IMR-90 (cell line): Measurements from ENCODE around the gene PKD1L1. TPM values are rescaled to one million over a fixed set of nuclear protein-coding genes. Genes with fewer than 3 reads are reported as not detected.

Source experiments
- ATAC-seq: fragments of 200-7000 bp; cut with Tn5 transposase; 2 replicates; pipeline ENCODE4 v1.9.1; 2020; ENCODE audit warnings: low read depth, mild to moderate bottlenecking, moderate library complexity
- BruUV-seq: library from RNA; stranded (reverse); fragments of 400-500 nt; replicated peaks from 2 replicates; lab custom pipeline; 2021; lab: Mats Ljungman, UMichigan
- CTCF ChIA-PET: fragments of 300-600 bp; formaldehyde crosslinking; extraction: SDS; loops from one replicate; lab custom pipeline; 2021; ENCODE audit warnings: antibody characterized with exemption; lab: Yijun Ruan, JAX
- POLR2A ChIA-PET: fragments of 300-600 bp; sonication (Branson Sonifier 250); formaldehyde crosslinking; loops from one replicate; lab custom pipeline; 2022; ENCODE audit warnings: antibody characterized with exemption; ENCODE audit not compliant: unreplicated experiment; lab: Charles Lee
- DNase-seq: peaks from one replicate; pipeline ENCODE4 v3.0.0; 2013
- H2AFZ ChIP-seq: replicated peaks from 2 replicates; pipeline ENCODE3; 2013; ENCODE audit warnings: low read length, mild to moderate bottlenecking; ENCODE audit not compliant: poor library complexity
- H2AK5ac ChIP-seq: 2 replicates; pipeline ENCODE4 v1.6.1; 2013; ENCODE audit warnings: low read depth, low read length, inconsistent platforms
- H2AK9ac ChIP-seq: replicated peaks from 2 replicates; pipeline ENCODE3; 2013; ENCODE audit warnings: mild to moderate bottlenecking, low read depth, low read length, moderate library complexity; ENCODE audit not compliant: poor library complexity
- H2BK120ac ChIP-seq: 2 replicates; pipeline ENCODE4 v1.6.1; 2013; ENCODE audit warnings: low read depth, low read length, inconsistent platforms
- H2BK15ac ChIP-seq: 3 replicates; pipeline ENCODE4 v1.6.1; 2013; ENCODE audit warnings: low read depth, low read length, inconsistent platforms
- H2BK20ac ChIP-seq: 2 replicates; pipeline ENCODE4 v1.6.1; 2013; ENCODE audit warnings: low read depth, mild to moderate bottlenecking, inconsistent platforms, low read length, moderate library complexity
- H2BK5ac ChIP-seq: 2 replicates; pipeline ENCODE4 v1.6.1; 2013; ENCODE audit warnings: mild to moderate bottlenecking, low read depth, low read length, inconsistent platforms; ENCODE audit not compliant: poor library complexity, severe bottlenecking
- H3K14ac ChIP-seq: replicated peaks from 2 replicates; pipeline ENCODE4 v1.6.1; 2013; ENCODE audit warnings: low read depth, low read length, inconsistent platforms
- H3K18ac ChIP-seq: 2 replicates; pipeline ENCODE4 v1.6.1; 2013; ENCODE audit warnings: low read depth, low read length, control low read depth
- H3K23ac ChIP-seq: 2 replicates; pipeline ENCODE4 v1.6.1; 2013; ENCODE audit warnings: low read depth, low read length, inconsistent platforms
- H3K27ac ChIP-seq: 2 replicates; pipeline ENCODE4 v1.5.1; 2013; ENCODE audit warnings: mild to moderate bottlenecking, control low read depth, low read length; ENCODE audit not compliant: insufficient read depth
- H3K27me3 ChIP-seq: 2 replicates; pipeline ENCODE4 v1.6.1; 2013; ENCODE audit warnings: low read length; ENCODE audit not compliant: control insufficient read depth, insufficient read depth
- H3K36me3 ChIP-seq: 2 replicates; pipeline ENCODE4 v1.6.1; 2013; ENCODE audit warnings: low read length, mixed read lengths; ENCODE audit not compliant: control insufficient read depth, insufficient read depth
- H3K4ac ChIP-seq: 2 replicates; pipeline ENCODE4 v1.6.1; 2013; ENCODE audit warnings: low read depth, low read length, inconsistent platforms
- H3K4me1 ChIP-seq: 2 replicates; pipeline ENCODE4 v1.6.1; 2013; ENCODE audit warnings: low read length, mixed read lengths; ENCODE audit not compliant: control insufficient read depth, insufficient read depth
- H3K4me2 ChIP-seq: 2 replicates; pipeline ENCODE4 v1.6.1; 2013; ENCODE audit warnings: low read depth, mild to moderate bottlenecking, control low read depth, low read length, moderate library complexity
- H3K4me3 ChIP-seq: 2 replicates; pipeline ENCODE4 v1.5.1; 2013; ENCODE audit warnings: low read depth, mild to moderate bottlenecking, control low read depth, low read length, moderate library complexity; ENCODE audit not compliant: insufficient read depth
- H3K56ac ChIP-seq: 2 replicates; pipeline ENCODE4 v1.6.1; 2013; ENCODE audit warnings: low read length, inconsistent platforms; ENCODE audit not compliant: insufficient read depth; ENCODE audit errors: extremely low read depth
- H3K79me1 ChIP-seq, 2 experiments: 2 replicates each; pipeline ENCODE4 v1.6.1; 2013; ENCODE audit warnings: low read length in 2 of 2, inconsistent platforms in 1 of 2, low read depth in 1 of 2
- H3K9ac ChIP-seq: 2 replicates; pipeline ENCODE4 v1.6.1; 2013; ENCODE audit warnings: low read depth, low read length, control low read depth
- H3K9me1 ChIP-seq: 2 replicates; pipeline ENCODE4 v1.6.1; 2013; ENCODE audit warnings: low read length, inconsistent platforms; ENCODE audit not compliant: insufficient read depth
- H3K9me3 ChIP-seq: 2 replicates; pipeline ENCODE4 v1.6.1; 2013; ENCODE audit warnings: low read length; ENCODE audit not compliant: control insufficient read depth, insufficient read depth
- H4K20me1 ChIP-seq: 2 replicates; pipeline ENCODE4 v1.6.1; 2013; ENCODE audit warnings: low read length, inconsistent platforms; ENCODE audit not compliant: insufficient read depth
- H4K5ac ChIP-seq: 2 replicates; pipeline ENCODE4 v1.6.1; 2013; ENCODE audit warnings: mild to moderate bottlenecking, low read depth, low read length, control low read depth
- H4K8ac ChIP-seq, 2 experiments: 2 replicates each; pipeline ENCODE4 v1.6.1; 2013; ENCODE audit warnings: low read depth in 2 of 2, low read length in 2 of 2, control low read depth in 1 of 2, inconsistent platforms in 1 of 2
- H4K91ac ChIP-seq: 2 replicates; pipeline ENCODE4 v1.6.1; 2013; ENCODE audit warnings: low read depth, low read length, inconsistent platforms; ENCODE audit not compliant: insufficient read depth
- CTCF ChIP-seq: conservative IDR thresholded peaks from 2 replicates; pipeline ENCODE4 v1.5.1; 2012; ENCODE audit warnings: mild to moderate bottlenecking, low read depth, low read length, improper control_type of control experiment
- MAZ ChIP-seq: IDR thresholded peaks from 2 replicates; pipeline ENCODE4 v1.6.1; 2012; ENCODE audit warnings: low read depth, mild to moderate bottlenecking, low read length, improper control_type of control experiment, moderate library complexity, borderline replicate concordance
- RAD21 ChIP-seq: IDR thresholded peaks from 2 replicates; pipeline ENCODE4 v1.6.1; 2012; ENCODE audit warnings: low read length, improper control_type of control experiment
- SMC3 ChIP-seq: fragments of 150-350 bp; IDR thresholded peaks from 2 replicates; pipeline ENCODE4 v1.6.1; 2016; ENCODE audit warnings: low read depth, mild to moderate bottlenecking, antibody characterized with exemption, low read length, moderate library complexity
- WGBS, 2 experiments: methylation state at CpG; one replicate each; pipeline versions ENCODE4 v1.1.5 to v1.1.7; 2013; ENCODE audit warnings: missing lambda C conversion rate in 2 of 2; ENCODE audit not compliant: insufficient read length in 1 of 2; ENCODE audit errors: extremely low coverage in 2 of 2; 5-methylcytosine and 5-hydroxymethylcytosine counted together
- dilution Hi-C: fragments of 300-500 bp; cut with HindIII; formaldehyde crosslinking; loops from one replicate; pipeline ENCODE4 v1.14.3; 2018; ENCODE audit warnings: low sequenced_read_pairs; ENCODE audit not compliant: unreplicated experiment
- in situ Hi-C: fragments of 300-500 bp; cut with MboI; formaldehyde crosslinking; loops from 3 replicates; pipeline ENCODE4 v1.14.3; 2019; ENCODE audit warnings: low sequenced_read_pairs, inconsistent platforms, mixed read lengths
- intact Hi-C: fragments of 100-400 bp; cut with micrococcal nuclease; formaldehyde crosslinking; loops from 2 replicates; pipeline ENCODE4 v1.10.0; 2022
- polyA plus RNA-seq, 3 experiments: library from polyadenylated mRNA; depleted of rRNA; stranded (reverse); fragments of >200 nt; gene quantifications; 2 replicates each; pipeline ENCODE4 v1.2.3, GENCODE V29; 2012; ENCODE audit warnings: low replicate concordance in 1 of 3
- total RNA-seq: library from RNA; depleted of rRNA; stranded (reverse); fragments of >200 nt; gene quantifications from 2 replicates; pipeline ENCODE4 v1.2.3, GENCODE V29; 2012

Gene PKD1L1
- total and polyA plus RNA-seq, 2 of the 4 experiments (the other 2 are of a cell fraction): under 0.01 to 0.15 TPM

GRCh38 chr7:47968847-47969774 is 20.8 kb upstream of the PKD1L1 start:
- H2BK5ac ChIP-seq: no peak overlapping the region
- no peak overlapping the region for H3K27ac ChIP-seq
- H2BK15ac ChIP-seq: no peak overlapping the region
- in situ Hi-C loops: no loop called here
- no peak overlapping the region for H3K23ac ChIP-seq
- H4K8ac ChIP-seq: no peak overlapping the region
- DNase-seq: peak; percentile 74
- H3K9ac ChIP-seq: no peak overlapping the region
- H3K36me3 ChIP-seq: peaks cover 43% of the 10 kb centered on the region
- no peak overlapping the region for H4K5ac ChIP-seq
- H3K4ac ChIP-seq: peak overlapping the region; percentile 26; the same call in 1 of the 2 replicates
- intact Hi-C loops: loop anchor here (1.0 to 2.0 kb wide), 2 partner anchors 24 to 702 kb away; no protein-coding TSS in a partner anchor
- H3K9me3 ChIP-seq: no peaks in the 10 kb centered on the region
- no peak overlapping the region for H3K14ac ChIP-seq
- no peak overlapping the region for H3K18ac ChIP-seq
- H2AK9ac ChIP-seq: no peak overlapping the region
- no peaks in the 10 kb centered on the region; the same call in 1 of the 2 replicates for H4K20me1 ChIP-seq
- dilution Hi-C loops: no loop called here
- no peak overlapping the region; the same call in 1 of the 2 replicates for H2BK120ac ChIP-seq
- peaks cover 7% of the 10 kb centered on the region; the same call in 1 of the 2 replicates for H3K4me1 ChIP-seq
- H2AFZ ChIP-seq: no peak overlapping the region
- no peak overlapping the region for H3K56ac ChIP-seq
- H2BK20ac ChIP-seq: no peak overlapping the region
- ATAC-seq: peak; percentile 86
- H3K79me1 ChIP-seq: peaks cover 15 to 27% of the 10 kb centered on the region in 2 experiments
- H3K27me3 ChIP-seq: no peaks in the 10 kb centered on the region
- H4K91ac ChIP-seq: peak overlapping the region; percentile 7; the same call in 1 of the 2 replicates
- H3K4me2 ChIP-seq: no peak overlapping the region
- POLR2A ChIA-PET: no interaction called here
- CTCF ChIA-PET: interaction anchor here (0.6 to 2.0 kb wide), 4 partner anchors 9 to 185 kb away, joined by 3 to 13 read pairs (median 4); no protein-coding TSS in a partner anchor
- WGBS, 2 experiments: 20% methylated on average over 1 of the region's 5 CpGs; no CpG with 5 or more reads in 1 of the 2 experiments
- peak; percentile 75 for TF ChIP-seq RAD21
- peak; percentile 83 for TF ChIP-seq CTCF
- peak; percentile 76 for TF ChIP-seq SMC3
- TF ChIP-seq MAZ: no peak
- no peak overlapping the region for H3K4me3 ChIP-seq
- peaks cover 14% of the 10 kb centered on the region for H3K9me1 ChIP-seq
- H2AK5ac ChIP-seq: no peak overlapping the region
- no TSS peak for BruUV-seq
